Measurements from ENCODE around the gene DSCAM. TPM values are rescaled to one million over a fixed set of nuclear protein-coding genes. Genes with fewer than 3 reads are reported as not detected.

DSCAM gene
- total RNA-seq, 1 donor from 2014 or later, result 0.21 TPM

GRCh38 chr21:40881767-40882166 is 34.8 kb upstream of the DSCAM start:
- H3K27ac Mint-ChIP-seq (ENCODE audit: unreplicated experiment), result no peak overlapping the region
- no peak for DNase-seq (ENCODE audit: low spot score)
- no peak for TF ChIP-seq CTCF (IDR thresholded peaks at IDR 0.05; ENCODE audit: unreplicated experiment)
- peaks cover 3% of the 10 kb centered on the region for H3K27me3 Mint-ChIP-seq (ENCODE audit: unreplicated experiment)
- no peaks in the 10 kb centered on the region for H3K4me1 Mint-ChIP-seq (ENCODE audit: unreplicated experiment)
- H3K36me3 Mint-ChIP-seq (ENCODE audit: low read depth, unreplicated experiment), result no peaks in the 10 kb centered on the region
- H3K4me3 Mint-ChIP-seq (ENCODE audit: unreplicated experiment), result no peak overlapping the region
- H3K9me3 Mint-ChIP-seq (ENCODE audit: unreplicated experiment), result peaks cover 7% of the 10 kb centered on the region

GRCh38 chr21:40871099-40871498 is 24.1 kb upstream of the DSCAM start:
- H3K4me3 Mint-ChIP-seq (ENCODE audit: unreplicated experiment), result no peak overlapping the region
- no peaks in the 10 kb centered on the region for H3K36me3 Mint-ChIP-seq (ENCODE audit: low read depth, unreplicated experiment)
- no peak overlapping the region for H3K27ac Mint-ChIP-seq (ENCODE audit: unreplicated experiment)
- H3K27me3 Mint-ChIP-seq (ENCODE audit: unreplicated experiment), result peaks cover 3% of the 10 kb centered on the region
- peaks cover 3% of the 10 kb centered on the region for H3K9me3 Mint-ChIP-seq (ENCODE audit: unreplicated experiment)
- H3K4me1 Mint-ChIP-seq (ENCODE audit: unreplicated experiment), result no peaks in the 10 kb centered on the region
- no peak for DNase-seq (ENCODE audit: low spot score)
- no peak for TF ChIP-seq CTCF (IDR thresholded peaks at IDR 0.05; ENCODE audit: unreplicated experiment)

DNA sequence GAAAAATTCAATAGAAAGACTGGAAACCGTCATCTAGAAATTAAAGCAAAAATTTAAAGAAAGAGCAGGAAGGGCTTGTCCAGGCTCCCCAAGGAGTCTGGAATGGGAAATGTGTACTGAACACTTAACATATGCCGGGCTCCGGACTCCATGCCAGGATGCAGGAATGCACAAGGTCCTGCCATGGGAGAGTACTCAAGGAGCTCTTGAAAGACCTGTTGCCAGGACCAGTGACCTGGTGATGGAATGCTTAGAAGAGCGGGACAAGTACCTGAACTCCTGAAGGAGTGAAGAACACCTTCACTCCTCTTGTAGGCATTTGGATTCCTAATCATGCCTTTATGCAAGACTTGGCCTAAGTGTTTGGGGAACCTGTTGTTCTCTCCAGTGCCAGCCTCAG is 16.9 kb upstream of the DSCAM start:
- no peak for DNase-seq (ENCODE audit: low spot score)
- no peak overlapping the region for H3K4me3 Mint-ChIP-seq (ENCODE audit: unreplicated experiment)
- no peaks in the 10 kb centered on the region for H3K36me3 Mint-ChIP-seq (ENCODE audit: low read depth, unreplicated experiment)
- peaks cover 2% of the 10 kb centered on the region for H3K27me3 Mint-ChIP-seq (ENCODE audit: unreplicated experiment)
- H3K9me3 Mint-ChIP-seq (ENCODE audit: unreplicated experiment), result peaks cover 10% of the 10 kb centered on the region
- H3K4me1 Mint-ChIP-seq (ENCODE audit: unreplicated experiment), result no peaks in the 10 kb centered on the region
- no peak for TF ChIP-seq CTCF (IDR thresholded peaks at IDR 0.05; ENCODE audit: unreplicated experiment)
- H3K27ac Mint-ChIP-seq (ENCODE audit: unreplicated experiment), result no peak overlapping the region

DNA sequence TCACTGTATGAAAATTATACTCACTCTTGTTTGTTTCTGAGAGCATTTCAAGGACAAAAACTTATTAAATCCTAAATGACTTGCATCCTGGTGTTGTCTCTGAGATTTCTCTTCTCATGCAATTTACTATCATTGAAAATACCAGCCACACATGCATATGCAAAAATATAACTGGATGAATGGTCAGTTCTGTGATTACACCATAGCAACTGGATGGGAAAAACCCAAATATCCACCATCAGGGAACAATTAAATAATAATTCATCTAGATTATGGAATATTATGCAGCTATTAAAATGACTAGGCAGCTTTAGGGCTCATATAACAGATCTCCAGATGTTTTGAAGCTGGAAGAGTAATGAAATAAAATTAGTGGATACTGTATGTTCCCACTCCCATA is 11.6 kb upstream of the DSCAM start:
- no peaks in the 10 kb centered on the region for H3K36me3 Mint-ChIP-seq (ENCODE audit: low read depth, unreplicated experiment)
- H3K4me3 Mint-ChIP-seq (ENCODE audit: unreplicated experiment), result no peak overlapping the region
- peaks cover 17% of the 10 kb centered on the region for H3K9me3 Mint-ChIP-seq (ENCODE audit: unreplicated experiment)
- H3K4me1 Mint-ChIP-seq (ENCODE audit: unreplicated experiment), result no peaks in the 10 kb centered on the region
- peaks cover 6% of the 10 kb centered on the region for H3K27me3 Mint-ChIP-seq (ENCODE audit: unreplicated experiment)
- no peak for DNase-seq (ENCODE audit: low spot score)
- H3K27ac Mint-ChIP-seq (ENCODE audit: unreplicated experiment), result no peak overlapping the region
- TF ChIP-seq CTCF (IDR thresholded peaks at IDR 0.05; ENCODE audit: unreplicated experiment), result no peak

DNA sequence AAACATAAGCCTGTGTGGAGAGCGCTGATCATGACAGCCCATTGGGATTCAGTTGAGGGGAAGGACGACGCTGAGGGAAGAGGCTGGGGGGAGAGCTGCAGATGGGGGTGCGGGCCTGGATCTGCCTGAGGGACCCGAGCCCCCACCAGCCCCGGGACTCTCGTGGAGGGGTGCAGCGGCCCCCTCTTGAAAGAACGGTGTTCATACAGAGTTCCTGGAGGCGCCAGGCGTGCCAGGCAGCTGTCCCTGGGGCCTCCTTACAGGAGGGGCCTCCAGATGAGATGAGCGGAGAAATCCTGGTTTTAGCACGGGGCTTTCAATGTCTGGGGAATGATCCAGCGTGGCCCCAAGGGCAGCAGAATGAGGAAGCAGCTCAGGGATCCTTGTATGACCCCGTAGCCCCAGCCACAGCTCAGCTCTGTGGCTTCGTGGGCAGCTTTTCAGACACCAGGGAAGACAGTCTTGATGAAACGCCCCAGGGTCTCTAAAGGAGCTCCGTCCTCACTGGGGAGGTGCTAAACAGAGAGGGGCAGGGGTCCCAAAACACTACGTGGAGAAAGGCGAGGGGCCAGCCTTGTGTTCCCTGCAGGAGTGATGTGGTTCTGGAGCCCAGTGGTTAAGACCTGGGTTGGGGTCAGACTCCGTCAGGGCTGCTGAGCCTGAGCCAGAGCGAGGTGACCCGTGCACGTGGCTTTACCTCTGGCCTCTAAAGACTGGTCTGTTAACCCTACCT is 7.2 kb upstream of the DSCAM start:
- Mint-ChIP-seq H3K4me1 (ENCODE audit: unreplicated experiment) (no peaks in the 10 kb centered on the region), H3K36me3 (ENCODE audit: low read depth, unreplicated experiment) (no peaks in the 10 kb centered on the region), H3K4me3 (ENCODE audit: unreplicated experiment) (no peak overlapping the region), H3K9me3 (ENCODE audit: unreplicated experiment) (peaks cover 13% of the 10 kb centered on the region), H3K27ac (ENCODE audit: unreplicated experiment) (no peak overlapping the region), H3K27me3 (ENCODE audit: unreplicated experiment) (peaks cover 4% of the 10 kb centered on the region)
- TF ChIP-seq CTCF (IDR thresholded peaks at IDR 0.05; ENCODE audit: unreplicated experiment), result no peak
- no peak for DNase-seq (ENCODE audit: low spot score)

Data from endothelial cell (in vitro differentiated cells).